T follicular helper cell (primary cell): ENCODE results near the gene ACADL.
"Not testable (repeated sequence)": the region's sequence is repeated elsewhere in the genome, so short reads cannot be mapped to it uniquely, and the experiment has no call there.

ENCODE experiments used
- DNase-seq: peaks from one replicate; pipeline ENCODE4 v3.0.0-alpha.2; 2020; ENCODE audit warnings: low read depth

The ACADL gene

GRCh38 chr2:210199854-210200253 is 25.4 kb downstream of the ACADL start:
- DNase-seq: no peak

DNA sequence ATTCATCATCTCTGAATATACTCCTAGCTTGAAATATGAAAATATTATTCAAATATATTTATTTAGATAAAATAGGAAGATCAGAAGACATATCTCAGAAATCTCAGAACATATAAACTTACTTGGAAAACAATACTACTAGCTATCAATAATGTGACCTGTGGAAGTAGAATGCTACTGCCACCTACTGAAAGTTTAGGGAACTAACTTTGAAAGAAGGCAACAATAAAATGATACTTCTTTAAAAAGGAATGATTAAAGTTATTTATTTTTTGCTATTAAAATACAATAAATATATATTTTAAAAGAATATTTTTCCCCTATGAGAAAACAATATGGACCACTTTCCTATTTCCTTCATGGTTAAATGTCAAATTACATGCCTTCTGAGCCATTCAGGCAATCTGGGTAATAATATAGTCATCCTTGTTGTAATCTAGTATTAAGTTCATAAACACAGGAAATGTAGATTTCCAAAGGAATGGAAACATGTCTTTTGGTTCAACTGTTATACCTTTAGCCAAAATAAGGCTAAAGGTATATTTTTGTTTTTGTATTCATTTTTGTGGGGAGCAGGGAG is 26.0 kb downstream of the ACADL start:
- no peak for DNase-seq

DNA sequence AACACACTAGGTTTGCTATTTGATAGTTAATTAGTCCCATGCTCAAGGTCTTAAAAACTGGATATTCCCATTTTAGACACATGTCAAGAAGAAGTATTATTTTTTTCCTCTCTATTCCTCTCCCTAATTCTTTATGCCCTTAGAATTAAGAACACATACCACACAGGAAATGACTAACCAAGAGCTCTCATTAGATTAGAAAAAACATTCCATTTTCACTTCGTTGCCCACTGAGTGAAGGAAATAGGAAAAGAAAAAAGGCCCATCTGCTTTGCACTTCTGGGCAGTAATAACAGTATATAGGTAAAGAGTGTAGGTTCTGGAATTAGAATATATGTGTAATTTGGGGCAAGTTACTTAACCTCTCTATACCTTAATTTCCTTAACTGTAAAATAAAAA is 26.9 kb downstream of the ACADL start:
- DNase-seq: no peak

GRCh38 chr2:210197720-210198119 is 27.5 kb downstream of the ACADL start:
- no peak for DNase-seq

DNA sequence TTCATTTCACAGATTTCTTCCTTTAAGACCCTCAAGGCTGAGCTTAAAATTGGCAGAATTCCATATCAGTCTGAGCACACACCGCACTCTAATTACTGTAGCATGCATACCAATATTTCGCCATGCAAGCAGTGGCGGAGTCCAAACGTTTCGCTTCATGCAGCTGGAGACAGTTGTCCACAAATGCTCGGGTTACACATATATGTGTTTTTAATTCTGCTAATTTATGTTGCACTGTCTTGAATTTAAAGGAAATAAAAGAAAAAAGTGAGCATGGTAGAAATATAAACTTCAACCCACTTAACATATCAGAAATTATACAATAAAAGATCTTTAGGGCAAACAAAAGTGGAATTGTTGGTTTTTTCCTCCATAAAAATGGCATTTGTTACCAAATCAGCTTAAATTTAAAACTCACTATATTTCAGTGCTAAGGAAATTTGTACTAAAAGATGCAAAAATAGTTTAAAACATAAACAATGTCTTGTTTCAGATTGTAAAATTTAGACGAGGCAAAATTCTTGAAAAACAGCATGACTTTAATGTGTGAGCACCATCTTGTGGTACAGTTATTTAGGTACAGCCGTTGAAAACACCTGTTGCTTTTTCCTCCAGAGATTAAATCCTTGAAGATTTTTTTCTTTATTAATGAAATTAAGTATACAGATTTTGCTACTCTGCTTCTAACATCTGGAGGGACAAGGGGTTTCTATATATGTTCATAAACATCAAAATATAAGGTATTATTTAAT is 30.0 kb downstream of the ACADL start:
- no peak for DNase-seq

GRCh38 chr2:210190345-210190744 is 34.9 kb downstream of the ACADL start:
- DNase-seq: no peak

DNA sequence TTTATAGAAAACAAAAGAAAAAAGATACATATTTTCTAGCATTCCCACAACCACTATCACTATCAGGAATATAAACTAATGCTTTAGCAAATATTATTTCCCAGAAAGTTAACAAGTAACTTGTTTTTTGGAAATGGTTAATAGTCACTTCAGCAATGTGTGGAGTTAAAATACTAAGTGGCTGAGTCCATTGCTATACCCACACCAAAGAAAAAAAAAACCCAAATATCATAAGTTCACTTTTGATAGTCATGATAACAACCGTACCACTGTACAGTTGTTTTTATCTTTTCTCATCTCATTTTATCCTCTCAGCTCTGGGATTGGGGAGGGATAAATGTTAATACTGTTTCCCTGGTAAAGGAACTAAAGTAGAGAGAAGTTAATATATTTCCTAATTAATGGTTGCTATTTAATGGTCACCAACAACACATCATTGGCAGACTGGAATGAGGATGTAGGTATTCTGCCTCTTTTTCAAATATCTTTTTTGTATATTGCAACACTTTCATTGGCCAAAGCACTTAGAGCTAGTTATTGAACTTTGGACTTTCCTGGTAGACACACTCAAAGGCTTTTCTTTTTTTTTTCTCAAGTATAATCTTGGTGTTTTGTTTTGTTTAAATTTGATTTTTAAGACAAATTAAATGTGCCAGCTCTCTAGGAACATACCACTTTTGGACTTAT is 35.7 kb downstream of the ACADL start:
- no peak for DNase-seq

GRCh38 chr2:210188755-210189154 is 36.5 kb downstream of the ACADL start:
- DNase-seq: no peak

GRCh38 chr2:210188190-210188589 is 37.1 kb downstream of the ACADL start:
- no peak for DNase-seq

DNA sequence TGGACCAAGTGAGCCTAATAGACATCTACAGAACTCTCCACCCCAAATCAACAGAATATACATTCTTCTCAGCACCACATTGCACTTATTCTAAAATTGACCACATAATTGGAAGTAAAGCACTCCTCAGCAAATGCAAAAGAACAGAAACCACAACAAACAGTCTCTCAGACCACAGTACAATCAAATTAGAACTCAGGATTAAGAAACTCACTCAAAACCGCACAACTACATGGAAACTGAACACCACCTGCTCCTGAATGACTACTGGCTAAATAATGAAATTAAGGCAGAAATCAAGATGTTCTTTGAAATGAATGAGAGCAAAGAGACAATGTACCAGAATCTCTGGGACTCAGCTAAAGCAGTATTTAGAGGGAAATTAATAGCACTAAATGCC is 41.3 kb downstream of the ACADL start:
- not testable (repeated sequence) for DNase-seq

DNA sequence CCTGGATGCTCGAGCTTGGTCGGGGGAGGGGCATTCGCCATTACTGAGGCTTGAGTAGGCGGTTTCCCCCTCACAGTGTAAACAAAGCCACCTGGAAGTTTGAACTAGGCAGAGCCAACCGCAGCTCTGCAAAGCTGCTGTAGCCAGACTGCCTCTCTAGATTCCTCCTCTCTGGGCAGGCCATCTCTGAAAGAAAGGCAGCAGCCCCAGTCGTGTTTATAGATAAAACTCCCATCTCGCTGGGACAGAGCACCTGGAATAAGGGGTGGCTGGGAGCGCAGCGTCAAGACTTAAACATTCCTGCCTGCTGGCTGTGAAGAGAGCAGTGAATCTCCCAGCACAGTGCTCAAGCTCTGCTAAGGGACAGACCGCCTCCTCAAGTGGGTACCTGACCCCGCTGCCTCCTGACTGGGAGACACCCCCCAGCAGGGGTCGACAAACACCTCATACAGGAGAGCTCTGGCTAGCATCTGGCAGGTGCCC is 43.6 kb downstream of the ACADL start:
- not testable (repeated sequence) for DNase-seq

DNA sequence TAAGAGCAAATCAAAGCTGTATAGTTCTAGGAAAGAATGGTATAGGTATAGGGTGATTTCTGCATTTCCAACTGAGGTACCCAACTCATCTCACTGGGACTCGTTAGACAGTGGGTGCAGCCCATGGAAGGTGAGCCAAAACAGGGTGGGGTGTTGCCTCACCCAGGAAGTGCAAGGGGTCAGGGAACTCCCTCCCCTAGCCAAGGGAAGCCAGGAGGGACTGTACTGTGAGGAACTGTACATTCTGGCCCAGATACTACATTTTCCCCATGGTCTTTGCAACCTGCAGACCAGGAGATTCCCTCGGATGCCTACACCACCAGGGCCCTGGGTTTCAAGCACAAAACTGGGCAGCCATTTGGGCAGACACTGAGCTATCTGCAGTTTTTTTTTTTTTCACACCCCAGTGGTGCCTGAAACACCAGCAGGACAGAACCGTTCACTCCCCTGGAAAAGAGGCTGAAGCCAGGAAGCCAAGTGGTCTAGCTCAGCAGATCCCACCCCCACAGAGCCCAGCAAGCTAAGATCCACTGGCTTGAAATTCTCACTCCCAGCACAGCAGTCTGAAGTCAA is 44.1 kb downstream of the ACADL start:
- DNase-seq: not testable (repeated sequence)

- DNase-seq: no peak
Observed at GRCh38 chr2:210180477-210180876, 44.8 kb downstream of the ACADL start.

- DNase-seq: no peak
Observed at GRCh38 chr2:210179351-210179990, 45.8 kb downstream of the ACADL start.

- no peak for DNase-seq
Observed at GRCh38 chr2:210177769-210178168, 47.5 kb downstream of the ACADL start.

DNA sequence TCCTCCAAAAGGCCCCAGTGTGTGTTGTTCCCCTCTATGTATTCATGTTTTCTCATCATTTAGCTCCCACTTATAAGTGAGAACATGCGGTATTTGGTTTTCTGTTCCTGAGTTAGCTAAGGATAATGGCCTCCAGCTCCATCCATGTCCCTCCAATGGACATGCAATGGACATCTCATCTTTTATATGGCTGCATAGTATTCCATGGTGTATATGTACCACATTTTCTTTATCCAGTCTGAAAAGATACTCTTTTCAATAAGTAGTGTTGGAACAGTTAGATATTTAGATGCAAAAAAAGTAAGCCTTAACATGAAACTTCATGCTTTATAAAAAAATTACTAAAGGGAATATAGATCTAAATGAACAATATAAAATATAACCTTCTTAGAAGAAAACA is 48.1 kb downstream of the ACADL start:
- not testable (repeated sequence) for DNase-seq

- no peak for DNase-seq
Observed at GRCh38 chr2:210174086-210174485, 51.2 kb downstream of the ACADL start.

GRCh38 chr2:210172219-210172575 is 53.0 kb downstream of the ACADL start:
- DNase-seq: no peak

- peak; percentile 93 for DNase-seq
Observed at GRCh38 chr2:210171309-210172218, 53.7 kb downstream of the ACADL start, which contains the start of gene KANSL1L. Gene KANSL1L, minus strand, starts transcription at chr2:210171409. Its CDS starts 16,827 bp downstream, at chr2:210154582.

GRCh38 chr2:210170446-210171303 is 54.6 kb downstream of the ACADL start:
- peak; percentile 94 for DNase-seq
